HEK293 (cell line): Measurements from ENCODE around the gene ABCB10.

Experiments used
- YY1 ChIP-seq: fragments of 450-650 bp; formaldehyde crosslinking; IDR thresholded peaks from 2 replicates; pipeline ENCODE4 v1.5.1; 2018; ENCODE audit warnings: missing biosample characterization, missing genetic modification characterization
- ZBTB1 ChIP-seq: fragments of 450-650 bp; formaldehyde crosslinking; IDR thresholded peaks from 2 replicates; pipeline ENCODE4 v1.5.1; 2016; ENCODE audit warnings: missing biosample characterization, missing genetic modification characterization
- ZIC2 ChIP-seq: fragments of 450-650 bp; formaldehyde crosslinking; IDR thresholded peaks from 2 replicates; pipeline ENCODE4 v1.5.1; 2016; ENCODE audit warnings: missing biosample characterization, missing genetic modification characterization
- TF ChIP-seq, protein P1 (sequence below): fragments of 450-650 bp; formaldehyde crosslinking; IDR thresholded peaks from 2 replicates; pipeline ENCODE4 v1.5.1; 2016; ENCODE audit warnings: missing biosample characterization, missing genetic modification characterization
- TF ChIP-seq, protein P2 (sequence below): sonication (generic); formaldehyde crosslinking; IDR thresholded peaks from 2 replicates; pipeline ENCODE4 v1.8.1; 2022; ENCODE audit warnings: mild to moderate bottlenecking, moderate library complexity, missing genetic modification reagents
- TF ChIP-seq, protein P3 (sequence below): fragments of 450-650 bp; formaldehyde crosslinking; IDR thresholded peaks from 2 replicates; pipeline ENCODE4 v1.5.1; 2016; ENCODE audit warnings: missing biosample characterization, missing genetic modification characterization
- TF ChIP-seq, protein P4 (sequence below): fragments of 450-650 bp; formaldehyde crosslinking; IDR thresholded peaks from 2 replicates; pipeline ENCODE4 v1.5.1; 2016; ENCODE audit warnings: missing biosample characterization, missing genetic modification characterization

DNA sequence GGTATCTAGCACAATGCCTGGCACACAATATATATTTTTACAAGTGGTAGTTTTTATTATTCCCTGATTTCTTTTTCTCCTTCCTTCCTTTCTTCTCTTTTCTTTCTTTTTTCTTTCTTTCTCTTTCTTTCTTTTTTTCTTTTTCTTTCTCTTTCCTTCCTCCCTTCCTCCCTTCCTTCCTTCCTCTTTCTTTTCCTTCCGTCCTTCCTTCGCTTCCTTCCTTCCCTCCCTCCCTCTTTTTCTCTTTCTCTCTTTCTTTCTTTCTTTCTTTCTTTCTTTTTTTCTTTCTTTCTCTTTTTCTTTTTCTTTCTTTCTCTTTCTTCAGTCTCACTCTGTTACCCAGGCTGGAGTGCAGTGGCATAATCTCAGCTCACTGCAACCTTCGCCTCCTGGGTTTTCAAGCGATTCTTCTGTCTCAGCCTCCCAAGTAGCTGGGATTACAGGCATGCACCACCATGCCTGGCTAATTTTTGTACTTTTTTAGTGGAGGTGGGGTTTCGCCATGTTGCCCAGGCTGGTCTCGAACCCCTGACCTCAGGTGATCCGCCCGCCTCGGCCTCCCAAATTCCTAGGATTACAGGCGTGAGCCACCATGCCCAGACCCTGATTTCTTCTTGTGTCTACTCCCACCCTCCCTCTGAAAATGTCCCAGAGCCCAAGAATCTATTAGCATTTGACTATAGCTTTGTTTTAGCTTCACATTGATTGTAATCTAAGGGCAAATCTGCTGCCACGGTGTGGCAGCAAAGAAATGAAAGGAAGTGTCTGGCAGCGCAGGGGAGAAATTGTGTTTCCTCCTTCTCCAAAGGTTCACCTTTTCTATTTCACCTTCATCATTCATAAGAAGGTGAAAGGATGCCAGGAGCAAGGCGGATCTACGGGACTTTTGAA is 19.9 kb upstream of the ABCB10 start:
- TF ChIP-seq, protein P1, sequence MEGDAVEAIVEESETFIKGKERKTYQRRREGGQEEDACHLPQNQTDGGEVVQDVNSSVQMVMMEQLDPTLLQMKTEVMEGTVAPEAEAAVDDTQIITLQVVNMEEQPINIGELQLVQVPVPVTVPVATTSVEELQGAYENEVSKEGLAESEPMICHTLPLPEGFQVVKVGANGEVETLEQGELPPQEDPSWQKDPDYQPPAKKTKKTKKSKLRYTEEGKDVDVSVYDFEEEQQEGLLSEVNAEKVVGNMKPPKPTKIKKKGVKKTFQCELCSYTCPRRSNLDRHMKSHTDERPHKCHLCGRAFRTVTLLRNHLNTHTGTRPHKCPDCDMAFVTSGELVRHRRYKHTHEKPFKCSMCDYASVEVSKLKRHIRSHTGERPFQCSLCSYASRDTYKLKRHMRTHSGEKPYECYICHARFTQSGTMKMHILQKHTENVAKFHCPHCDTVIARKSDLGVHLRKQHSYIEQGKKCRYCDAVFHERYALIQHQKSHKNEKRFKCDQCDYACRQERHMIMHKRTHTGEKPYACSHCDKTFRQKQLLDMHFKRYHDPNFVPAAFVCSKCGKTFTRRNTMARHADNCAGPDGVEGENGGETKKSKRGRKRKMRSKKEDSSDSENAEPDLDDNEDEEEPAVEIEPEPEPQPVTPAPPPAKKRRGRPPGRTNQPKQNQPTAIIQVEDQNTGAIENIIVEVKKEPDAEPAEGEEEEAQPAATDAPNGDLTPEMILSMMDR (tag by site-specific recombination) = no peak
- TF ChIP-seq, protein P2, sequence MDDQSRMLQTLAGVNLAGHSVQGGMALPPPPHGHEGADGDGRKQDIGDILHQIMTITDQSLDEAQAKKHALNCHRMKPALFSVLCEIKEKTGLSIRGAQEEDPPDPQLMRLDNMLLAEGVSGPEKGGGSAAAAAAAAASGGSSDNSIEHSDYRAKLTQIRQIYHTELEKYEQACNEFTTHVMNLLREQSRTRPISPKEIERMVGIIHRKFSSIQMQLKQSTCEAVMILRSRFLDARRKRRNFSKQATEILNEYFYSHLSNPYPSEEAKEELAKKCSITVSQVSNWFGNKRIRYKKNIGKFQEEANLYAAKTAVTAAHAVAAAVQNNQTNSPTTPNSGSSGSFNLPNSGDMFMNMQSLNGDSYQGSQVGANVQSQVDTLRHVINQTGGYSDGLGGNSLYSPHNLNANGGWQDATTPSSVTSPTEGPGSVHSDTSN (CRISPR knock-in tag) = no peak
- TF ChIP-seq YY1 (tag by site-specific recombination) = no peak
- no peak for TF ChIP-seq ZIC2 (tag by site-specific recombination)
- TF ChIP-seq, protein P3, sequence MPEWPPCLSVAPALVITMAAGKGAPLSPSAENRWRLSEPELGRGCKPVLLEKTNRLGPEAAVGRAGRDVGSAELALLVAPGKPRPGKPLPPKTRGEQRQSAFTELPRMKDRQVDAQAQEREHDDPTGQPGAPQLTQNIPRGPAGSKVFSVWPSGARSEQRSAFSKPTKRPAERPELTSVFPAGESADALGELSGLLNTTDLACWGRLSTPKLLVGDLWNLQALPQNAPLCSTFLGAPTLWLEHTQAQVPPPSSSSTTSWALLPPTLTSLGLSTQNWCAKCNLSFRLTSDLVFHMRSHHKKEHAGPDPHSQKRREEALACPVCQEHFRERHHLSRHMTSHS = no peak
- TF ChIP-seq ZBTB1 (tag by site-specific recombination) = no peak
- TF ChIP-seq, protein P4, sequence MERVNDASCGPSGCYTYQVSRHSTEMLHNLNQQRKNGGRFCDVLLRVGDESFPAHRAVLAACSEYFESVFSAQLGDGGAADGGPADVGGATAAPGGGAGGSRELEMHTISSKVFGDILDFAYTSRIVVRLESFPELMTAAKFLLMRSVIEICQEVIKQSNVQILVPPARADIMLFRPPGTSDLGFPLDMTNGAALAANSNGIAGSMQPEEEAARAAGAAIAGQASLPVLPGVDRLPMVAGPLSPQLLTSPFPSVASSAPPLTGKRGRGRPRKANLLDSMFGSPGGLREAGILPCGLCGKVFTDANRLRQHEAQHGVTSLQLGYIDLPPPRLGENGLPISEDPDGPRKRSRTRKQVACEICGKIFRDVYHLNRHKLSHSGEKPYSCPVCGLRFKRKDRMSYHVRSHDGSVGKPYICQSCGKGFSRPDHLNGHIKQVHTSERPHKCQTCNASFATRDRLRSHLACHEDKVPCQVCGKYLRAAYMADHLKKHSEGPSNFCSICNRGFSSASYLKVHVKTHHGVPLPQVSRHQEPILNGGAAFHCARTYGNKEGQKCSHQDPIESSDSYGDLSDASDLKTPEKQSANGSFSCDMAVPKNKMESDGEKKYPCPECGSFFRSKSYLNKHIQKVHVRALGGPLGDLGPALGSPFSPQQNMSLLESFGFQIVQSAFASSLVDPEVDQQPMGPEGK (tag by site-specific recombination) = no peak
